Left ventricle myocardium inferior (tissue), 1 donor: Measurements from ENCODE around the gene DPP6. TPM values are rescaled to one million over a fixed set of nuclear protein-coding genes. Genes with fewer than 3 reads are reported as not detected.

Source experiments
- DNase-seq: peaks from one replicate; pipeline ENCODE4 v3.0.0-alpha.2; 2020
- H3K27ac ChIP-seq: fragments of 200-600 bp; replicated peaks from 2 replicates; pipeline ENCODE4 v1.8.0; 2021
- H3K27me3 ChIP-seq: fragments of 200-600 bp; 2 replicates; pipeline ENCODE4 v1.8.0; 2021; ENCODE audit warnings: low read depth
- H3K36me3 ChIP-seq: fragments of 200-600 bp; 2 replicates; pipeline ENCODE4 v1.8.0; 2021
- H3K4me1 ChIP-seq: fragments of 200-600 bp; 2 replicates; pipeline ENCODE4 v1.8.0; 2021
- H3K4me3 ChIP-seq: fragments of 200-600 bp; 2 replicates; pipeline ENCODE4 v1.8.0; 2021; ENCODE audit warnings: mild to moderate bottlenecking, moderate library complexity
- H3K9me3 ChIP-seq: fragments of 200-600 bp; replicated peaks from 2 replicates; pipeline ENCODE4 v1.8.0; 2021
- intact Hi-C: fragments of 100-400 bp; cut with micrococcal nuclease; formaldehyde crosslinking; loops from one replicate; pipeline ENCODE4 v1.11.0; 2022
- total RNA-seq: library from RNA; stranded (reverse); fragmentation: NEBNext Ultra II Directional; extraction: Animal tissue kit (Norgen Biotek cat#: 25700); gene quantifications from one replicate; pipeline ENCODE4 v1.2.1, GENCODE V29; 2021
- TF ChIP-seq, protein P1 (sequence below): fragments of 200-600 bp; IDR thresholded peaks from 2 replicates; pipeline ENCODE4 v1.8.0; 2021; ENCODE audit warnings: antibody characterized with exemption, mild to moderate bottlenecking, borderline replicate concordance
- donor health status: DM: no; HTN: yes; CAD: no; lungs with severe emphysema.

Gene DPP6
- total RNA-seq, 1 donor from 2014 or later: 0.25 TPM

GRCh38 chr7:154774303-154774969 is 722.2 kb downstream of the DPP6 start:
- intact Hi-C loops: no loop called here
- Histone ChIP-seq H3K4me1 (no peaks in the 10 kb centered on the region), H3K4me3 (no peak overlapping the region), H3K27me3 (peaks cover 8% of the 10 kb centered on the region), H3K27ac (no peak overlapping the region), H3K36me3 (no peaks in the 10 kb centered on the region), H3K9me3 (no peaks in the 10 kb centered on the region)
- no peak for DNase-seq
- TF ChIP-seq, protein P1, sequence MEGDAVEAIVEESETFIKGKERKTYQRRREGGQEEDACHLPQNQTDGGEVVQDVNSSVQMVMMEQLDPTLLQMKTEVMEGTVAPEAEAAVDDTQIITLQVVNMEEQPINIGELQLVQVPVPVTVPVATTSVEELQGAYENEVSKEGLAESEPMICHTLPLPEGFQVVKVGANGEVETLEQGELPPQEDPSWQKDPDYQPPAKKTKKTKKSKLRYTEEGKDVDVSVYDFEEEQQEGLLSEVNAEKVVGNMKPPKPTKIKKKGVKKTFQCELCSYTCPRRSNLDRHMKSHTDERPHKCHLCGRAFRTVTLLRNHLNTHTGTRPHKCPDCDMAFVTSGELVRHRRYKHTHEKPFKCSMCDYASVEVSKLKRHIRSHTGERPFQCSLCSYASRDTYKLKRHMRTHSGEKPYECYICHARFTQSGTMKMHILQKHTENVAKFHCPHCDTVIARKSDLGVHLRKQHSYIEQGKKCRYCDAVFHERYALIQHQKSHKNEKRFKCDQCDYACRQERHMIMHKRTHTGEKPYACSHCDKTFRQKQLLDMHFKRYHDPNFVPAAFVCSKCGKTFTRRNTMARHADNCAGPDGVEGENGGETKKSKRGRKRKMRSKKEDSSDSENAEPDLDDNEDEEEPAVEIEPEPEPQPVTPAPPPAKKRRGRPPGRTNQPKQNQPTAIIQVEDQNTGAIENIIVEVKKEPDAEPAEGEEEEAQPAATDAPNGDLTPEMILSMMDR: no peak

DNA sequence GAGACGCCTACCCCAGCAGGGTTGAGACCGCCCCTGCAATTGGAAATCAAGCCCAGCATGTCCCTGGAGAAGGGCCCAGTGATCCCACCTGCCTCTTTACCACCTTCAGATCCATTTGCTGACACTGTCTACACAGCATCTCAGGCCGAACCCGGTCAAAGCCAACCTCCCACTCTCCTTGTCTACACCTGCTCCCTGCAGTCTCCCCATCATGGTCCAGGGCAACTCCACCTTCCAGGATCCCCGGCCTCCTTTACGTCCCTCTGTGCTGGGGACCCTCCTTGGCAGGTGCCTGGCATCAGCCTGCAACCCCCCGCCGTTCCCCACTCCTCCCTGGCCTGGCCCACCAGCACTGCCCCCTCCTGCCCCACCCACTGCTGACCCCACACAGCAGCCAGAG is 723.5 kb downstream of the DPP6 start:
- no peak for DNase-seq
- Histone ChIP-seq H3K27me3 (no peaks in the 10 kb centered on the region), H3K27ac (no peak overlapping the region), H3K9me3 (no peaks in the 10 kb centered on the region), H3K36me3 (no peaks in the 10 kb centered on the region), H3K4me3 (no peak overlapping the region), H3K4me1 (no peaks in the 10 kb centered on the region)
- intact Hi-C loops: no loop called here
- TF ChIP-seq, protein P1: no peak

GRCh38 chr7:154776350-154776749 is 724.2 kb downstream of the DPP6 start:
- TF ChIP-seq, protein P1: no peak
- intact Hi-C loops: no loop called here
- no peak overlapping the region for H3K4me3 ChIP-seq
- H3K27me3 ChIP-seq: peaks cover 3% of the 10 kb centered on the region
- H3K27ac ChIP-seq: no peak overlapping the region
- no peak for DNase-seq
- no peaks in the 10 kb centered on the region for H3K9me3 ChIP-seq
- H3K4me1 ChIP-seq: no peaks in the 10 kb centered on the region
- no peaks in the 10 kb centered on the region for H3K36me3 ChIP-seq

DNA sequence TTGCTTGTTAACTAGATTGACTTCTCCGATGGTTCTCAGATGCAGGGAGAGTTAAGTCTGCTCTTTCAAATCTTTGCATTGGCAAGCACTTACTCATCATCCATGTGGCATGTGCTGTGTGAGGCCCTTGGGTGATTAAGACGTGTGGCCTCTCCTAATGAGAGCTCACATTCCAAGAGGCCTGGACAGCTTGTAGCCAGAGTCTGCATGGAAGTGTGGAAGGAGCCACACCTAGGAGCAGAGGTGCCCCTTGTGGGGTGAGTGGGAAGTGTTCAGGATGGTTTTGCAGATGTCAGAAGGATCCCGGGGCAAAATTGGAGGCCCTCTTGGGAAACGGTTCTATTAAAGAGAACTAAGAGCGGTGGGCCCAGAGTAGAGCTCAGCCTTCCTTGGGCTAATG is 724.8 kb downstream of the DPP6 start:
- no peak for DNase-seq
- Histone ChIP-seq H3K4me3 (no peak overlapping the region), H3K36me3 (no peaks in the 10 kb centered on the region), H3K27me3 (peaks cover 4% of the 10 kb centered on the region), H3K27ac (no peak overlapping the region), H3K9me3 (no peaks in the 10 kb centered on the region), H3K4me1 (no peaks in the 10 kb centered on the region)
- intact Hi-C loops: no loop called here
- TF ChIP-seq, protein P1: no peak

- H3K27ac ChIP-seq: no peak overlapping the region
- peaks cover 4% of the 10 kb centered on the region for H3K27me3 ChIP-seq
- no peaks in the 10 kb centered on the region for H3K9me3 ChIP-seq
- no peak overlapping the region for H3K4me3 ChIP-seq
- TF ChIP-seq, protein P1: no peak
- intact Hi-C loops: no loop called here
- H3K4me1 ChIP-seq: no peaks in the 10 kb centered on the region
- no peak for DNase-seq
- no peaks in the 10 kb centered on the region for H3K36me3 ChIP-seq
Measured at GRCh38 chr7:154777489-154777888, 725.3 kb downstream of the DPP6 start.
